ENCODE measurements around the gene MEGF11.

MEGF11 gene

GRCh38 chr15:66239514-66239913 is 14.0 kb downstream of the MEGF11 start:
- DNase-seq (ENCODE audit: low read depth), result no peak

GRCh38 chr15:66238318-66238717 is 15.2 kb downstream of the MEGF11 start:
- DNase-seq (ENCODE audit: low read depth), result no peak

DNA sequence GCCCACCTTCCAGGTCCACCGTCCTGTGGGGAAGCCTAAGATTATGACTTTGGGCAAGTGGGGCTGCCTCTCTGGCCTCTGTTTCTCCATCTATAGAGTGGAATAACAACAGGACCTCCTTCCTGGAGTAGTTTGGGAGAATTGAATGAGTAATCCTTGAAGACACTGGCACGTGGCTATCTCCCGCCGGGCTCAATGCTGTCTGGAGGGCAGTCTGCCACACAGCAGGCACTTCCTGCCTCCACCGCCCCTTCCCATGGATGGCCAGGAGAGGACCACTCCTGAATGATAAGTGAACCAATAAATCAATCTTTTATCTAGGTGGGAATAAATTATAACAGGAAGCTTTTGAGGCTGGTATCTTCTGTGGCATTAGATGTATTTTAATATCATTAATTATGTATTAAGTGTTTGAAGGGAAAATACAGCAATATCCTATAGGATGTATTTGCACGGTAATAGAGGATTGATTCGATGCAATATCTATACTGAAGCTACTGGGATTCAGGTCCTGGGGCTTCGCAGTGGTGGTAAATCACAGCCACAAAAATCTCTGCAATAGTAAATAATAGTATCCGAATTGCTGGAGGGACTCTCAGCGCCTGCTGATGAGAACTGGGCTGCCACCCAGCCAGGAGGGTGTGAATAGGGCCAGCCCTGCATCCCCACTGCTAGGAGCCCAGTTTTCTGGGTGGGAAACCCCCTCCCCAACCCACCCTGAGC is 15.9 kb downstream of the MEGF11 start:
- no peak for DNase-seq (ENCODE audit: low read depth)

DNA sequence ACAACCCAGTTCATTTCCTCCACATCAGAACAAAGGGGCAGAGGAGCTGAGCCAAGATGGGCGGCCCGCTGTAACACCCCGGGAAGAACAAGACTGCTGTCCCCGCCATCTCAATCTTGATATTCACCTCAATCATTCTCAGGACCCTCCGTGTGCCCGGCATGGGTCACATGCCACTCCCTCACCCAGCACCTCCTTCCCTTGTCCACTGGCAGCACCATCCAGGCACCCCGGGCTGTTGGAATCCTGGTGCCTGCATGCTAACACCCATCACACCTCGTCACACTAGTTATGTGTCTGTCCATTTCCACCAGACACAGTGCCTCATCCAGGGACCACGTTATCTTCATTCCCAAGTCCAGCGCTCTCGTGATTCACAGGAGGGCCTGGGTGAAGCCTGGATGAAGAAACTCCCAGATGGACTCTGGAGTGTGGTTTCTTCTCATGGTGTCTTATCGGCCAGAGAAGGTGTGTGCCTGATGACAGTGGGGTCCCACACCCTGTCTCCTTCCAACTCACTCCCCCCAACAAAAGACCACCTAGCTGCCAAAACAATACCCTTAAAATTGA is 16.7 kb downstream of the MEGF11 start:
- DNase-seq (ENCODE audit: low read depth), result no peak

DNA sequence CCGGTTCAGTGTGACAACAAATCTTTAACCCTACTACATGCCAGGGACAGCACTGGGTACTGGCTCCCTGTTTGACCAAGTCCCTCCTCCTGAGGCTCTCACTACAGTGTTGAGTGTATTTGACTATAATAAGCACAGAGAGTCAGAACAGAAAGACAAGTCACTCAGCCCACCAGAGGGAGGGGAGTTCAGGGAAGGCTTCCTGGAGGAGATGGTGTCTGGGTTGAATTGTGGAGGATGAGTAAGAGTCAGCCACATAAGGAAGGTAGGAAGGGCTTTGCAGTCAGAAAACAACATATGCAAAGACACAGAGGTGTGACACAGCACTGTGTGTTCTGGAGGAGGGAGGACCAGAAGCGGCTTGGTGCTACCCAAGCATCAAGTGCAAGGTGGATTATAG is 17.7 kb downstream of the MEGF11 start:
- no peak for DNase-seq (ENCODE audit: low read depth)

- DNase-seq (ENCODE audit: low read depth), result no peak
Observed at GRCh38 chr15:66234798-66235197, 18.8 kb downstream of the MEGF11 start.

DNA sequence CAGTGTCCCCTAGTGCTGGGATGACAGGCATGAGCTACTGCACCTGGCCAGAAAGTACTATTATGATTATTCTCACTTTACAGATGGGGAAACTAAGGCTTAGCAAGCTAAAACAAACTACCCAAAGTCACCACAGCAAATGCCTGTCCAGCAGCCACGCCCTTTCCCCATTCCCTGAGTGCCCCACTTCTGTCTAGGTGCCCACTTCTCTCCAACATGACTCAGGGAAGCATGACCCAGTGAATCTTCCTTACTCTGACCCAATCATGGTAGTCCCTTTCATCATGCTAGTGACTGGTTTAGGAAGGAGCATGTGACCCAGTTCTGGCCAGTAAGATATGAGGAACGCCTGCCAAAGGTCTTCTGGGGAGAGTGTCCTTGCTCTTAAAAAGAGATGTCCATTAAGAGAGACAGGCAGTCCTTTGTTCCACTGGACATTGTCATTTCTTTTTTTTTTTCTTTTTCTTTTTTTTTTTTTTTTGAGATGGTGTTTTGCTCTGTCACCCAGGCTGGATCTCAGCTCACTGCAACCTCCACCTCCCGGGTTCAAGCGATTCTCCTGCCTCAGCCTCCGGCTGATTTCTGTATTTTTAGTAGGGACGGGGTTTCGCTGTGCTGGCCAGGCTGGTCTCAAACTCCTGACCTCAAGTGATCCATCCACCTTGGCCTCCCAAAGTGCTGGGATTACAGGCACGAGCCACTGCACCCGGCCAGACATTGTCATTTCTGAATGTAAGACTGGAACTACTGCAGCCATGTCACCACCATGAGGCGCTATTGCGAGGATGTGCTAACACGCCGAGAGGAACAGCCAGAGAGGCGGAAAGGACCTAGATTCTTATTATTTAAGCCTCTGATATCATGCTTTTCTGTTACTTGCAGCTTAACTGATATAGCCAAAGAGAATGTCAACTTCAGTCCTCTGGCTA is 19.8 kb downstream of the MEGF11 start:
- no peak for DNase-seq (ENCODE audit: low read depth)

GRCh38 chr15:66232267-66232625 is 21.3 kb downstream of the MEGF11 start:
- DNase-seq (ENCODE audit: low read depth), result no peak

- no peak for DNase-seq (ENCODE audit: low read depth)
Observed at GRCh38 chr15:66231394-66232266, 21.9 kb downstream of the MEGF11 start.

DNA sequence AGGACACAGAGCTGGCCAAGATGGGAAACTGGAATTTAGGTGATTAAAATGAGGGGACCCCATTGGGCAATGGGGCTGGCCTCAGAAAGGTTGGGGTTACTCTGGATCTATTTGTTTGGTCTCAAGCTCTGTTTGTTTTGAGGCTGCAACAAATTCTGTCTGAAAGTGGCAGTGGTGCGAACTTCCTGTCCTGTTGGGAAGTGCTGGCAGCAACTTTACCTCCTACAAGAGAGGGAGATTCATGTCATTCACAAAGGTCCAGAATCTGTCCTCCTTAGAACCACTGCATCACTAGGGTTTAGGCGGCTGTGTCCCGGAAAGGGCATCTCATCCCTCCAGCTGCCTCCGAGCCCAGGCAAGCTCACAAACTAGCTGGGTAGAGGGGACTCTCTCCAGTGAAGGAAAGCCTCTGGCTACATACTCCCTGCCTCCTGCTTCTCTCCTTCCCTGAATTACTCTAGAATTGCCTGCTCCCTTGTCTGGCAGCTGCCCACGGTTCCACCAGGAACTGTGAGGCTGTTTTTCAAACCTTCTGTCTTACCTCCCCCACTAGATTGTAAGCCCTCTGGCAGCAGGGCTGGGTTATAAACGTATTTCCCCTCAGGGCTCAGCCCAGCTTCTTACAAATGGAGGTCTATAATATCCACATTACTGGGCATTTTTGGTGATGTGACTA is 23.6 kb downstream of the MEGF11 start:
- DNase-seq (ENCODE audit: low read depth), result no peak

- no peak for DNase-seq (ENCODE audit: low read depth)
Observed at GRCh38 chr15:66228807-66229735, 24.5 kb downstream of the MEGF11 start.

GRCh38 chr15:66226736-66227135 is 26.8 kb downstream of the MEGF11 start:
- no peak for DNase-seq (ENCODE audit: low read depth)

DNA sequence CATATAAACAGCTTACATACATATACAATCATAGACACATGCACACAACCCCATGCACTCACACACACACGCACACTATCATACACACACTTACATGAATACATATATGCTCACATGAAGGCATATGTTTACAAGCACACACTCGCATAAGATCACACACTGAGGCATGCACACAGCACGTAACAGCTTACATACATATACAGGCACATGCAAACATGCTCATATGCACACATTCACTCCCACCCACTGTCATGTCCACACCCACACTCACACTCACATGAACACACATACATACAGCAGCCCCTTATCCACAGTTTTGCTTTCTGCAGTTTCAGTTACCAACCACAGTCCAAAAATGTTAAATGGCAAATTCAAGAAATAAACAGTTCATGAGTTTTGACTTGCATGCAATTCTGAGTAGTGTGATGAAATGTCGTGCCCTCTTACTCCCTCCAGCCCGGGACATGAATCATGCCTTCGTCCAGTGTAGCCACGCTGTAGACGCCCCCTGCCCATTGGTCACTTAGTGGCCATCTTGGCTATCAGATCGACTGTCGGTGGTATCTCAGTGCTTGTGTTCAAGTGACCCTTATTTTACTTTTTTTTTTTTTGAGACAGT is 27.8 kb downstream of the MEGF11 start:
- no peak for DNase-seq (ENCODE audit: low read depth)

DNA sequence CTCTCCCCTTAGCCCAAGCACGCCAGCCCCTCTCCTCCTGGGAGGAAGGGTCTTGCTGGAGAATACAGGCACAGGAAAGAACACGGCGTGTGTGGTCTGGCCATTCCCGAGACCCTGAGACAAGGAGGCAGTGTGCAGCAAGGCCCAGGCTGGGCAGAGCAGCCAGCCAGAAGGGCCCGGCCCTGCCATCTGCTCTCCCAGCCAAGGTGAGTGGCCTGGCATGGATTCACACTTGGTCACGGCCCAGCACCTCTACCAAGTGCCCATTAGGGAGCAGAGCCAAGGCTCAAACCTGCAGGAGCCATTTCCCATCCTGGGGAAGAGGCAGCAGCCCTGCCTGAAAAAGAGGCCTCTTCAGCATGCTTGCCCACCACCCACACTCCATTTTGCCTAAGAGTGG is 28.6 kb downstream of the MEGF11 start:
- DNase-seq (ENCODE audit: low read depth), result no peak

DNA sequence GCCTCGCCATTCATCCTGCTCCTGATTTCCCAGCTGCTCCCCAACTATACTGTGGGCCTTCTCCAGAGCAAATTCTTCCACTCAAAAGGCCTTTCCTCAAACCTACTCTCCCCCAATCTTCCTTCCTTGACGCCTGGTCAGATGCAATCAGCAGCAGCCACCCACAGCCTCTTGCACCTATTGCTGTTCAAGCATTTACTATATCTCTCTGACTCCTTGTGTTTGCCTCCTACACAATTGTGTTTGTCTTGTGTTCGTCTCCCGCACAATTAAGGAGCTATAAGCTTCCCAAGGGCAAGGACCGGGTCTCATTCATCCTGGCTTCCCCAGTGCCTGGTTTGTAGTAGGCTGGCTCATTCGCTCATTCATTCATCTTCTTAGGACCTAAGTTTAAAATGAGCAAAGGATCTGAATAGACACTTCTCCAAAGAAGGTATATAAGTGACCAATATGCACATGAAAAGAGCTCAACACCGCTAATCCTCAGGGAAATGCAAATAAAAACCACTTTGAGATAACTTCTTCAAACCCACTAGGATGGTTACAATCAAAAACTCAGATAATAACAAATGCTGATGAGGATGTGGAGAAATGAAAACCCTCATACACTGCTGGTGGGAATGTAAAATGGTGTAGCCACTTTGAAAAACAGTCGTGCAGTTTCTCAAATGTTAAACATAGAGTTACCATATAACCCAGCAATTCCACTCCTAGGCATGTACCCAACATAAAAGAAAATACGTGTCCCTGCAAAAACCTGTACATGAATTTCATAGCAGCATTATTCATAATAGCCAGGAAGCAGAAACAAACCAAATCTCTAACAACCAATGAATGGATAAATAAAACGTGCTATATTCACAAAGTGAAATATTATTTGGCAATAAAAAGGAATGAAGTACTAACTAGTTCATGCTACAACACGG is 31.0 kb downstream of the MEGF11 start:
- DNase-seq (ENCODE audit: low read depth), result no peak

GRCh38 chr15:66221126-66221525 is 32.4 kb downstream of the MEGF11 start:
- DNase-seq (ENCODE audit: low read depth), result no peak

DNA sequence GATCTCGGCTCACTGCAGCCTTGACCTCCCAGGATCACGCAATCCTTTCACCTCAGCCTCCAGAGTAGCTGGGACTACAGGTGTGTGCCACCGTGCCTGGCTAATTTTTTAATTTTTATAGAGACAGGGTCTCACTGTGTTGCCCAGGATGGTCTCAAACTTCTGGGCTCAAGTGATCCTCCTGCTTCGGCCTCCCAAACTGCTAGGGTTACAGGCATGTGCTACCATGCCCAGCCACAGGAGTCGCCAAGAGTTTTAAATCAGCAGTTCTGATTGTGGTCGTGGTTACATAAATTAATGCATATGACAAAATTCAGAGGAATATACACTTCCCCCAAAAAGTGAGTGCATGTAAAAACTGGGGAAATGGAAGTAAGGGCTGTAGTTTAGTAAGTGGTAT is 32.9 kb downstream of the MEGF11 start:
- DNase-seq (ENCODE audit: low read depth), result no peak

GRCh38 chr15:66219339-66219738 is 34.2 kb downstream of the MEGF11 start:
- no peak for DNase-seq (ENCODE audit: low read depth)

DNA sequence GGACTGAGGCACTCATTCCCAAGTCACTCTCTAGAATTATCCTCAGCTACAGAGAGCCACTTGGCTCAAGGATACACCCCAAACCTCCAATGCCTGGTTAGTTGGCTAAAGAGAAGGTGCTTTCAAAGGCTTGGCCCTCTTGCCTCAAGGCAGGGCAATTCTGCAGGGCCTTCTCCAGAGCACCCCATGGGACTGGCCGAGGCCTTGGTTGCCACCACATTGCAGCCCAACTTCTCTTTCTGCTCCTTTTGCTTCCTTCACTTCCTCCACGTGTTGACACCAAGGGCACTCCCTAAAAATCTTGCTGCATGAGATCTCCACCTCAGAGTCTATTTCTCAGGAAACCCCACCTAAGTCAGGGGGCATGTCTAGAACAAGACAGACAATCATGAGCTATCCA is 36.7 kb downstream of the MEGF11 start:
- no peak for DNase-seq (ENCODE audit: low read depth)

Data from stimulated activated CD8-positive, alpha-beta memory T cell treated with anti-CD3 and anti-CD28 coated beads, Interleukin-4, amount 100 ng/mL, for 24 hours (primary cell).